ENCODE data around the gene GMEB2. TPM values are rescaled to one million over a fixed set of nuclear protein-coding genes. Genes with fewer than 3 reads are reported as not detected.
"Not testable (repeated sequence)": the region's sequence is repeated elsewhere in the genome, so short reads cannot be mapped to it uniquely, and the experiment has no call there.

GMEB2 gene
- total RNA-seq, 1 donor = 9.4 TPM

GRCh38 chr20:63642527-63643247, 15.8 kb upstream of the GMEB2 start:
- H3K27me3 ChIP-seq (ENCODE audit: insufficient read depth, low read length) = peaks cover 4% of the 10 kb centered on the region
- no peaks in the 10 kb centered on the region for H3K79me2 ChIP-seq (ENCODE audit: insufficient read depth, low read length)
- no peak overlapping the region for H3K27ac ChIP-seq (ENCODE audit: low read depth, low read length)
- H3K4me1 ChIP-seq (ENCODE audit: insufficient read depth, low read length) = no peaks in the 10 kb centered on the region
- H2AFZ ChIP-seq (ENCODE audit: low read length) = no peak overlapping the region
- no peak for DNase-seq (ENCODE audit: insufficient read length, low spot score, missing footprints)
- H3K36me3 ChIP-seq (ENCODE audit: insufficient read depth, low read length) = no peaks in the 10 kb centered on the region
- peak overlapping the region; percentile 62 for H3K4me3 ChIP-seq (ENCODE audit: insufficient read depth, low read length)
- no peaks in the 10 kb centered on the region for H3K9me3 ChIP-seq (ENCODE audit: low read depth, low read length)
- no peaks in the 10 kb centered on the region for H4K20me1 ChIP-seq (ENCODE audit: insufficient read depth, low read length)
- H3K4me2 ChIP-seq (ENCODE audit: insufficient read depth, low read length) = peak overlapping the region; percentile 65
- no peak for TF ChIP-seq CTCF (IDR thresholded peaks at IDR 0.05; ENCODE audit: extremely low read depth, low read depth, low read length)

GRCh38 chr20:63641792-63642523, 15.1 kb upstream of the GMEB2 start:
- H3K9me3 ChIP-seq (ENCODE audit: low read depth, low read length) = no peaks in the 10 kb centered on the region
- no peaks in the 10 kb centered on the region for H3K79me2 ChIP-seq (ENCODE audit: insufficient read depth, low read length)
- no peak overlapping the region for H2AFZ ChIP-seq (ENCODE audit: low read length)
- peak; percentile 99 for DNase-seq (ENCODE audit: insufficient read length, low spot score, missing footprints)
- H3K27me3 ChIP-seq (ENCODE audit: insufficient read depth, low read length) = peaks cover 4% of the 10 kb centered on the region
- peak overlapping the region; percentile 80 for H3K4me2 ChIP-seq (ENCODE audit: insufficient read depth, low read length)
- peak; percentile 10 for TF ChIP-seq CTCF (IDR thresholded peaks at IDR 0.05; ENCODE audit: extremely low read depth, low read depth, low read length)
- H3K4me1 ChIP-seq (ENCODE audit: insufficient read depth, low read length) = peaks cover 2% of the 10 kb centered on the region
- H4K20me1 ChIP-seq (ENCODE audit: insufficient read depth, low read length) = no peaks in the 10 kb centered on the region
- H3K27ac ChIP-seq (ENCODE audit: low read depth, low read length) = no peak overlapping the region
- H3K36me3 ChIP-seq (ENCODE audit: insufficient read depth, low read length) = no peaks in the 10 kb centered on the region
- H3K4me3 ChIP-seq (ENCODE audit: insufficient read depth, low read length) = peak overlapping the region; percentile 77

- TF ChIP-seq CTCF (IDR thresholded peaks at IDR 0.05; ENCODE audit: extremely low read depth, low read depth, low read length) = no peak
Observed at GRCh38 chr20:63641146-63641791, 14.4 kb upstream of the GMEB2 start.

GRCh38 chr20:63640686-63641085, 13.8 kb upstream of the GMEB2 start:
- not testable (repeated sequence) for H3K4me1 ChIP-seq (ENCODE audit: insufficient read depth, low read length); H4K20me1 ChIP-seq (ENCODE audit: insufficient read depth, low read length)

More at GRCh38 chr20:63641146-63641791, 14.4 kb upstream of the GMEB2 start:
- Histone ChIP-seq H4K20me1 (ENCODE audit: insufficient read depth, low read length) (no peaks in the 10 kb centered on the region), H3K4me1 (ENCODE audit: insufficient read depth, low read length) (peaks cover 3% of the 10 kb centered on the region), H3K27ac (ENCODE audit: low read depth, low read length) (no peak overlapping the region), H3K9me3 (ENCODE audit: low read depth, low read length) (no peaks in the 10 kb centered on the region), H3K79me2 (ENCODE audit: insufficient read depth, low read length) (no peaks in the 10 kb centered on the region), H2AFZ (ENCODE audit: low read length) (peak overlapping the region; percentile 80), H3K4me2 (ENCODE audit: insufficient read depth, low read length) (peak overlapping the region; percentile 80), H3K4me3 (ENCODE audit: insufficient read depth, low read length) (peak overlapping the region; percentile 77), H3K27me3 (ENCODE audit: insufficient read depth, low read length) (peaks cover 4% of the 10 kb centered on the region), H3K36me3 (ENCODE audit: insufficient read depth, low read length) (no peaks in the 10 kb centered on the region)
- DNase-seq (ENCODE audit: insufficient read length, low spot score, missing footprints) = peak; percentile 96

More at GRCh38 chr20:63640686-63641085, 13.8 kb upstream of the GMEB2 start:
- H3K4me2 ChIP-seq (ENCODE audit: insufficient read depth, low read length); H3K27ac ChIP-seq (ENCODE audit: low read depth, low read length); H3K4me3 ChIP-seq (ENCODE audit: insufficient read depth, low read length); H2AFZ ChIP-seq (ENCODE audit: low read length); DNase-seq (ENCODE audit: insufficient read length, low spot score, missing footprints); H3K27me3 ChIP-seq (ENCODE audit: insufficient read depth, low read length); H3K9me3 ChIP-seq (ENCODE audit: low read depth, low read length); H3K79me2 ChIP-seq (ENCODE audit: insufficient read depth, low read length); H3K36me3 ChIP-seq (ENCODE audit: insufficient read depth, low read length): not testable (repeated sequence)
